Colon (tissue), 2 donors: ENCODE results near the gene PPP2R2C.

ENCODE experiments used
- FAIRE-seq: peaks from 2 replicates; lab custom pipeline; 2012; peaks lifted over from hg19 to GRCh38; lab: Jason Lieb, UNC
- donor health status: control.
- donor health status: control.

PPP2R2C gene

GRCh38 chr4:6342530-6343293 is 129.7 kb downstream of the PPP2R2C start:
- FAIRE-seq, result no peak

GRCh38 chr4:6341696-6342095 is 130.7 kb downstream of the PPP2R2C start:
- no peak for FAIRE-seq

DNA sequence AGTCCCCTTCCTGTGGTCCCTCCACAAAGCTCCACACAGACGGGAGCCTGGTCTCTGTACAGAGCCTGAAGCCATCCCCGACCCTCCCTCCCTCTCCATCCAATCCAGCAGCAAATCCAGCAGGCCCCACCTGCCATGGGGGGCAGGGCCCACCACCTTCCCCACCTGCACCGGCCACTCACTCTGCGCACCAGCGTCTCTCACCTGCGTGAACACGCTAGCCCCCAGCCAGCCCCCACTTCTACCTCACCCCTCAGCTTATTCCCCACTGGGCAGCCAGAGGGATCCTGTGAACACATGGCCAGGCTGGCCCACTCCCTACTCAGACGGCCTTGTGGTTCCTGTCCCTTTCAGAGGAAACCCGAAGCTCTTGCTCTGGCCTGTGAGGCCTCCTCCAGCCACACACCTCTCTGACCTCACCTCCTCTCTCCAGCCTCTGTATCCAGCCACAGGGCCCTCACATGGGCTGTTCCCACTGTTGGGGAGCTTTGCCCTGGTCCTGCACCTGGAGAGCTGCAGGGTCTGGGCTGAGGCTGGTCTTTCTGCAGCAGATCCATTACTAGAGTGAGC is 131.9 kb downstream of the PPP2R2C start:
- no peak for FAIRE-seq

DNA sequence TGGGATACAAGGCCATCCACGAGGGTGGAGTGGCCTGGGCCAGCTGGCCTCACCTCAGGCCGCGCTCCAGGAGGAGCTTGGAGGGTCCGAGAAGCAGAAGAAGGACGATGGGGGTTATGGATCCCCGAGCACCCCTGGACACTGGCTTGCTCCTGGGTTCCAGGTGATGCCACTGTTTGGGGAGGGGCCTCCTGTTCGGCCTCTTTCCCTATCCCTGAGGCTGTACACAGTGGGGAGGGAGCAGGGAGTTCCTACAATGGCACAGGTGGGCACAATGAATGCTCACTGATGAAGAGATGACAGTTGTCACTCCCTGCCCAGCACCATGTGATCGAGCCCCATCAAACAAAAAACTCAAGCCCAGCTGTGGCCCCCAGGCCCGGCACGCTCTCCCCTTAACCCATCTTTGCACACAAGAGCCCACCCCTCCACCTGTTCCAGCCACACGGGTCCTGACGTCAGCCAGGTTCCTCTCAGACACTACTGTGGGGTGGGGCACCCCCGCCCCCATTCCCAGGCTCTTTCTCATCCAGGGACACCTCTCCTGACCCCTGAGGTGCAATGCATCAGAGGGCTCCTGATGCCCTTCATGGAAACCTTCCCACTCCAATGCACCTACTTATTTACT is 132.5 kb downstream of the PPP2R2C start:
- FAIRE-seq, result no peak

- no peak for FAIRE-seq
These were observed 133.2 kb downstream of the PPP2R2C start for GRCh38 chr4:6338951-6339817.

- no peak for FAIRE-seq
These were observed 134.1 kb downstream of the PPP2R2C start for GRCh38 chr4:6338175-6338950.

DNA sequence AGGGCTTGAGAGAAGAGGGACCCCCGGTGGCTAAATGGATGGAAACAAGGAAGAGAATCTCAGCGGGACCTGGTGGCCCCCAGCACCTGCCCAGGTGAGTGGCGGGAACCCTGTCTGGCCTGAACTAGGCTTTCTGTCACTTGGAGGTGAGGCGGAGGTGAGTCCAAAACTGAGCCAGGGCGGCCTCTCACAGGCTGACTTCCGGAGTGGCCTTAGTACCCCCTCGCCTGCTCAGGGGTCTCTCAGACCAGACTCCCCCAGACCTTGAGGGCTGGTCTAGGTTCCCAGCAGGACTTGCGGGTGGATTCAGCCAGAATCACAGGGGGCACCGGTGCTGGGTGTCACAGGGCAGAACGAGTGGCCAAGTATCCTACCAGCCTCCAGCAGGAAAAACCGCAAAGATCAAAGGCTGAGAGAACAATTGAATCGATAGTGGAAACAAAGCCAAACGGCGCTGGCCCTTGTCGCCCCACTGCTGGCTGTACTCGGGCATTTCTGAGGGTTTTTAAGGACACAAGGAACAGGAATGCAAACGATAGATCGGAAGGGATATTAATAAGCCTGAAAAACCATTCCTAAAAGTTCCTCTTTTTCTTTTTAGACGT is 135.0 kb downstream of the PPP2R2C start:
- FAIRE-seq, result no peak

DNA sequence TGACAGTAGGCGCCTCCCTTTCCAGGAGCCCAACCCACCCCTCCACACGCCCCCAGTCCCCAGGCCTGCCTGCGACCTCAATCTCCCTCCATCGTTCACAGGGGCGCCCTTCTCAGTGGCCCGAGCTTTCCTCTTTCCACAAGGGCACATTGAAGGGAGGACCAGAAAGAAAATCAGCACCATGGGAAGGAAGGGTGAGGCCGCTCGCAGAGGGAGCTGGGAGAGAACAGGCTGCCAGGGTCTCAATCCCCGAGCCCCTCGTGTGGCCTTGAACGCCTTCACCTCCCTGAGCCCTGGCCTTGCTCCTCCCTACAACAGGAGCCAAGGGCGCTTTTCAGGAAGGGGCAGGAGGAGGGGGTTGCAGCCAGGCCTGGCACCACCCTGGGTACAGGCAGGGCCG is 136.2 kb downstream of the PPP2R2C start:
- FAIRE-seq, result no peak

DNA sequence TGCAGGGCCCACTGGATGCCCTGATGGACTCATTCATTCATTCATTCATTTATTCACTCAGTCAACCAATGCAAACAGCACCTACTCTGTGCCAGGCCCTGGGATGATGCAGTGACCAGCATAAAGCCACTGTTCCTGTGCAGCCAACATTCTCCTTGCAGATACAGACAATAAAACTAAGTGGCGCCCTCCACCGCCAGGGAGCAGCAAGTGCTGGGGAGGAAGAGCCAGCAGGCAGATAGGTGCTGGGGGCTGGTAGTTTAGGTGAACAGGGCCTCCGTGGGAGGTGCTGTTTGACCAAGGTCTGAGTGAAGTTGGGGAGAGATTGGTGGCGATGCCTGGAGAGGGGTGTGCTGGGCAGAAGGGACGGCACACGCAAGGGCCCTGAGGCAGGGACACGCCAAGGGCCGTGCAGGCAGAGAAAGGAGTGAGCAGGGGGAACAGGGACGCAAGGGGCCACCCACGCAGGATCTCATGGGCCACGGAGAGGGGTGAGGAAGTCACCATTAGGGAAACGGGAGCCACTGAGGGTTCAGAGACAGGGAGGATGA is 137.3 kb downstream of the PPP2R2C start:
- no peak for FAIRE-seq

DNA sequence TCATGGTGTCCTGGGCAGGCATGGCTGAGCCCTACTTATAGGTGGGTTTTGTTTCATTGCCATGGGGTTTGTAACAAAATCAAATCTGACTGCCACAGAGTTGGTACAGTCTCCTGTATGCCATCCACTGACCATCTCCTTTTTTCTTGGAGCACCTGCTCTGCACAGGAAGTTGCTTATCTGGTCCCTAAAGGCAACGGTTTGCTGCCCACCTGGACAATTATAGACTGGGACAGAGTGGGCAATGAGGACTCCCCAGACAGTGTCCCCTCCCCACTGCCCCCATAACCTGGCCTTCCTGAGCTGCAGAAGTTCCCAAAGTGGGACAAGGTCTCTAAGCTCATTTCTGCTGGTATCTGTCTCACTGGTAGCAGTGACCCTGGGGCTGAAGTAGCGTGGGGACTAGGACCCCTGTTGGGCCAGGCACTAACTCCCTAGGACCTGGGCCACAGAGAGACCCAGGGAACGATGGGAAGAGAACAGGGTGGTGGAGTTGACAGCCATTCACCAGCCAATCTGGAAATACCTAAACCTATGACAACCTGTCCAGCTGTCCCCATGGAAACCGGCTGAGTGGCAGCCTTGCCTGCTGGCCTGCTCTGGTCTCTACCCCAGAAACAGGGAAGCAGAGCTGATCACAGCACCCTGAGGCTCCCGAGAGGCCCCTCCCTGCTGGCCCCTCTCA is 138.1 kb downstream of the PPP2R2C start:
- FAIRE-seq, result no peak

GRCh38 chr4:6333301-6334202 is 138.9 kb downstream of the PPP2R2C start:
- FAIRE-seq, result no peak

- FAIRE-seq, result no peak
These were observed 139.8 kb downstream of the PPP2R2C start for GRCh38 chr4:6332669-6333050.

DNA sequence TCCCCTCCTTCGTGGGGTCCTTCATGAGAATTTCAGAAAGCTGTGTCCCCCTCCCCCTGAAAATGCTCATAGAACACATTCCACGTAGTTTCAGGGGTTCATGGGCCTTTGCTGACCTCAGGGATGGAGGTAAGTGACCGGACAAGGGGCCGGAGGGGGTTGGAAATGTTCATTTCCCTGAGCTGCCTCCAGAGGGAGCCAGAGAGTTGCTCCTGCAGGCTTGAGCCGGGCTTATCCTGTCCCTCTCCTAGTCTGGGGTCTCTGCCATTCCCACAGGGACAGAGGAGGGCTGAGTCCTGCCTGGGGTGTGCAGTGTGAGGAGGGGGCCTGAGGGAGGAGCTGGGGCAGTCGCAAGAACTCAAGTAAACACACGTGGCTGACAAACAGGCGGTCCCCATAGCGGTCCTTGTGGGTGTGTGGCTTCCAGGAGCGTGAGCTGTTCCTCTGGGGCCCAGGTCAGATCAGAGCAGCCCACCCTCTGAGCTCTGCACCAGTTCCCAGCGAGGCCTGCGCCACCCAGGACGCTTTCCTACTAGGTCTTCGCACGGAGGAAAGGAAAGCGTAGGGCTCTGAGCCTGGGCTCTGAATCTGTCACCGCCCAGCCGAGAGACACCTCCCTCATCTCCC is 140.3 kb downstream of the PPP2R2C start:
- no peak for FAIRE-seq

GRCh38 chr4:6331468-6331867 is 140.9 kb downstream of the PPP2R2C start:
- FAIRE-seq, result no peak

DNA sequence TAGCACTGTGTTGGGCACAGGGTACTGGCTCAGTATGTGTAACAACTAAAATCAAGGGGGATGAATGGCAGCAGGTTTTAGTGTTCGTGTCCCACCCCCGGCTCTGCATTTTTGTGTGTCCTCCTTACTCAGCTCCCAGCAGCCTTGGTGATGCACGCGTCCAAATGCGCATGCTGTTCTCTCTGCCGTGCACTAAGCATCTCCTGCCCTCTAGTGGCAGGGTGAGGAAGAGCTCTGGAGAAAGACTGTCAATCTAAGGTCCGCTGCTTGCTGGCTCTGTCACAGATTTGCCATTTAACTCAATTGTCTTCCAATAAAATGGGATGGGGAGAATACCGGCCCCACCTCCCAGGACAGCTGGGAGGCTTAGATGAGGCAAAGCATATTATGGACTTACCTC is 141.4 kb downstream of the PPP2R2C start:
- no peak for FAIRE-seq

- FAIRE-seq, result no peak
These were observed 142.0 kb downstream of the PPP2R2C start for GRCh38 chr4:6330384-6330767.

GRCh38 chr4:6329478-6330383 is 142.7 kb downstream of the PPP2R2C start:
- no peak for FAIRE-seq

DNA sequence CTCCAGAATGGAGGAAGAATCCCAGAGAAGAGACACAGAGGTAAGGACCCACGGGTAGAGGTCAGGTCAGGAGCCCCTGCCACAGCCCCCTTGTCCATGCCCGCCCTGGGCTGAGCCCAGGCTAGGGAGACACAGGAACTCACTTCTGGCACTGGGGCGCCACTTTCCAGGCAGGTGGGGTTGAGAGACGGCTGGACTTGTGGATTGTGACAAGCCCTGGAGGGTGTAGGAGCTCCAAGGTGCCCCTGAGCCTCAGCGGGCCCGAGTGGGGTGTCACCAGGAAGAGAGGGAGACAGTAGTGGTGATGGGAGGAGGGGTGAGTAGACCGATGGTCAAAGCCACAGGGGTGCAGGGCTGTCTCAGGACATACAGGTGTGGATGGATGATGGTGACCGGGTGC is 143.9 kb downstream of the PPP2R2C start:
- FAIRE-seq, result no peak
